Stimulated activated CD8-positive, alpha-beta memory T cell treated with anti-CD3 and anti-CD28 coated beads, Interleukin-12 subunit alpha, Interleukin-12 subunit beta, amount 100 ng/mL, for 24 hours (primary cell): ENCODE data around the gene CYP4F12.
"Not testable (repeated sequence)": the region's sequence is repeated elsewhere in the genome, so short reads cannot be mapped to it uniquely, and the experiment has no call there.

Experiments
- DNase-seq: peaks from one replicate; pipeline ENCODE4 v3.0.0-alpha.2; 2020; ENCODE audit errors: extremely low read depth

CYP4F12 gene

DNA sequence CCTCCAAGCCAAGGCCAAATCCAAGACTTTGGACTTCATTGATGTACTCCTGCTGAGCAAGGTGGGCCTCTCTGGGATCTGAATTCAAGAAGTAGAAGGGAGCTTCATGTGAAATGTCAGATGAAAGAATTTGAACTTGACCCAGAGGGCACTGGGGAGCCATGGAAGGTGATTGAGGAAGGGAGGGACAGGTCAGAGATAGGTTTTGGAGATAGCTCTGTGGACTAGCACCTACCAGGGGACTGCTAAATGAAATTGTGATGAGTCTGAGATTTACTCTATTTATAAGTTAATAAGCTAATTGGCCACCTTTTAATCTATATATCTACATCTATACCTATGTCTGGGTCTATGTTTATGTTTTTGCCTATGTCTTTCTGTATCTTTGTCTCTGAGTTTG, 22.8 kb upstream of the CYP4F12 start:
- not testable (repeated sequence) for DNase-seq

DNA sequence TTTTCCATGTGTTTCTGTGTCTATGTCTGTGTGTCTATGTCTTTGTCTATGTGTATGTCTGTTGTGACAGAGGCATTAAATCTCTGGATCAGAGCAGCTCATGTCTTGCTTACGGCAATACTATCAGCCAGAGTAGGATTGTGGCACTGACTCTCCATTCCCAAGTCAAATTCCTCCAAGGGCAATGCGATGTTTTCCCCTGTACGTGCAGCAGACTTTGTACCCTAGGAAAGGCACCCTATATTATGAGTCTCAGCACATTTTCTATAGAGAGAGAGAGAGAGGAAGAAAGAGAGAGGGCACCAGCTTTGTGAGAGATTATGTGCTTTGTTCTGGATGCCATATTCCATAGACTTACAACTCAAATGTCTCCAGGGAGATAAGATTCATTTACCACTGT, 21.1 kb upstream of the CYP4F12 start:
- no peak for DNase-seq

DNA sequence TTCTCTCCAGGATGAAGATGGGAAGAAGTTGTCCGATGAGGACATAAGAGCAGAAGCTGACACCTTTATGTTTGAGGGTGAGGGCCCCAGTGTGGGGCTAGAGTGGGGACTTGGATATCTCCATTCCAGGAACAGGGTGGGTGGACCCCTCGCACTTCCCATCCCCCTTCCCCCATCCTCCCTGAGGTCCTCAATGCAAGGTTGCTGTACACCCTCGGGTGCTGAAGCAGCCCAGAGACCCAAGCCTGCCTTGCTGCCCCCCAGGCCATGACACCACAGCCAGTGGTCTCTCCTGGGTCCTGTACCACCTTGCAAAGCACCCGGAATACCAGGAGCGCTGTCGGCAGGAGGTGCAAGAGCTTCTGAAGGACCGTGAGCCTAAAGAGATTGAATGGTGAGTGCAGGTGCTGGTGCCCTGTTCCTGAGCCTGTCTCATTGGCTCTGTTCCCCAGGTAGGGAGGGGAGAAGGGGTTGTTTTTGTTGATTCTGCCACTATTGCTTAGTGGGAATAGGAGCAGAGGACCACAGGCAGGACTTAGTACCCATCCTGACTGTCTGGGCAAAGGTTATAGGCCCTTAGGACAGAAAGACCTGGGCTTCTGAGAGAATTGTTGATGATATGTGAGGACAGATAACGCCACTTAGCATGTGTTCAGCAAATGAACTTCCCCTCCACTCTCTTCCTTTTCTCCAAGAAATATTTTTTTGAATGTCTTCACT, 20.2 kb upstream of the CYP4F12 start:
- no peak for DNase-seq

DNA sequence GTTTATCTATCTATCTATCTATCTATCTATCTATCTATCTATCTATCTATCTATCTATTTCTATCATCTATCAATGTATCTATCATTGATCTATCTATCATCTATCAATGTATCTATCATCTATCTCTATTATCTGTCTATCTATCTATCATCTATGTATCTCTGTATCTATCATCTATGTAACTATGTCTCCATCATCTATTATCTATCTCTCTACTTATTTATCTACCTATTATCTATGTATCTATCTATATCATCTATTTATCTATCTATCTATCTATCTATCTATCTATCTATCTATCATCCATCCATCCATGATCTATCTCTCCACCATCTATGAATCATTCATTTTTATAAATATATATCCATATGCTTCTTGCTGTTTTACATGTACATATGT, 16.4 kb upstream of the CYP4F12 start:
- no peak for DNase-seq

DNA sequence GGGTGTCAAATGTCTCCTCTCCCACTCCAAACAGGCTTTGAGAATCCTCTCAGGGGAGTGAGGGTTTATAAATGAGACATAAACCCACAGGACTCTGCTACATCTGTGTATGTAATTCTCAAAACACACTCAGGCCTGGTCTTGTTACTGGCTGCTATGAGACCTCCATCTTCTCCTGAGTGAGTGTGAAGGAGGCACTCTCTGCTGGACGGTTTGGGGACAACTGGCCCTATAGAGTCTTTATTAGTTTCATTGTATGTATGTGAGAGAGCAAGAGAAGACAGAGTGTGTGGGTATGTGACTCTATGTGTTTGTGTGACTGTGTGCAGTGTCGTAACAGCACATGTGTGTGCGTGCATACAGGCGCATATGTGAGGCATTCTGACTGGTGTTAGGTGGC, 9.6 kb upstream of the CYP4F12 start:
- DNase-seq: no peak

DNA sequence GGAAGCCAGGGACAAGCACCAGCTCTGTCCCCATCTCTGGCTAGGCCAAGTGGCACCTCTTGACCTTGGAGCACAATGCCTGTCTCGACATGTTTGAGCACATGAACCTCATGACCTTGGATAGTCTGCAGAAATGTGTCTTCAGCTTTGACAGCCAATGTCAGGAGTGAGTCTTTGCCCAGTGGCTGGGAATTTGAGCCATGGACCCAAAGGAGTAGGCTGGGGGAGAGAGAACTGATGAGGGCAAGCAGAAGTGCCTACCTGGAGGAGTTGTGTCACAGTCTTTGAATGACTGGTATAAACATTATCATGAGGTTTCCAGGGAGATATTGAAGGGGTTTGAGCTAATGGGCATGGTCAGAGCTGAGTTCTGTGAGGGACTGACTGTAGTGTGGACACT, 6.7 kb upstream of the CYP4F12 start:
- no peak for DNase-seq

DNA sequence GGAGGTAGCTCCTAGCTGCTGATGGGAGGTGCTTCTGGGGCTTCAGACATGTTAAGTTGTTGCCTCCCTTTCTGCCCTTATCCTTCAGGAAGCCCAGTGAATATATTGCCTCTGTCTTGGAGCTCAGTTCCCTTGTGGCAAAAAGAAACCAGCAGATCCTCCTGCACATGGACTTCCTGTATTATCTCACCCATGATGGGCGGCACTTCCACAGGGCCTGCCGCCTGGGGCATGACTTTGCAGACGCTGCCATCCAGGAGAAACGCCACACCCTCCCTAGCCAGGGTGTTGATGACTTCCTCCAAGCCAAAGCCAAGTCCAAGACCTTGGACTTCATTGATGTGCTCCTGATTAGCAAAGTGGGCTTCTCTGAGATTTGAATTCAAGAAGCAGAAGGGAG, 6.0 kb upstream of the CYP4F12 start:
- no peak for DNase-seq

DNA sequence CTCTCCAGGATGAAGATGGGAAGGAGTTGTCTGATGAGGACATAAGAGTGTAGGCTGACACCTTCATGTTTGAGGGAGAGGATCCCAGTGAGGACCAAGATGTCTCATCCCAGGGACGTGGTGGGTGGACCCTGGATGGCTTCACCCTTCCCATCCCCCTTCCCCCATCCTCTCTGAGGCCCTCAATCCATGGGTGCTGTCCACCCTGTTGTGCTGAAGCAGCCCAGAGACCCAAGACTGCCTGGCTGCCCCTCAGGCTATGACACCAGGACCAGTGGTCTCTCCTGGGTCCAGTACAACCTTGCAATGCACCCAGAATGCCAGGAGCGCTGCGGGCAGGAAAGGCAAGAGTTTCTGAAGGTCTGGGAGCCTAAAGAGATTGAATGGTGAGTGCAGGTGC, 3.4 kb upstream of the CYP4F12 start:
- DNase-seq: no peak

DNA sequence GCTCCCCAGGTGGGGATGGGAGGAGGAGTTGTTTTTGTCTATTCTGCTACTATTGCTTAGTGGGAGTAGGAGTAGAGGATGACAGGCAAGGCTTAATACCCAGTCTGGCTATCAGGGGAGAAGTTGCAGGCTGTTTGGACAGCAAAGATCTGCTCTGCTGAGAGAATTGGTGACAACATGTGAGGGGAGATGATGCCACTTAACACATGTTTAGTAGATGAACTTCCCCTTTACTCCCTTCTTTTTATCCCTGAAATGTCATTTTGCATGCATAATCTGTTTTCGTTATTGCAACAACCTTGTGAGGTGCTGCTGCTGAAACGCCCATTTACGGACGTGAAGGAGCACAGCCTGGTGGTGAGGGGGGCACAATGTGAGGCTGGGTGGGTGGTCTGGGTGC, 3.0 kb upstream of the CYP4F12 start:
- no peak for DNase-seq

DNA sequence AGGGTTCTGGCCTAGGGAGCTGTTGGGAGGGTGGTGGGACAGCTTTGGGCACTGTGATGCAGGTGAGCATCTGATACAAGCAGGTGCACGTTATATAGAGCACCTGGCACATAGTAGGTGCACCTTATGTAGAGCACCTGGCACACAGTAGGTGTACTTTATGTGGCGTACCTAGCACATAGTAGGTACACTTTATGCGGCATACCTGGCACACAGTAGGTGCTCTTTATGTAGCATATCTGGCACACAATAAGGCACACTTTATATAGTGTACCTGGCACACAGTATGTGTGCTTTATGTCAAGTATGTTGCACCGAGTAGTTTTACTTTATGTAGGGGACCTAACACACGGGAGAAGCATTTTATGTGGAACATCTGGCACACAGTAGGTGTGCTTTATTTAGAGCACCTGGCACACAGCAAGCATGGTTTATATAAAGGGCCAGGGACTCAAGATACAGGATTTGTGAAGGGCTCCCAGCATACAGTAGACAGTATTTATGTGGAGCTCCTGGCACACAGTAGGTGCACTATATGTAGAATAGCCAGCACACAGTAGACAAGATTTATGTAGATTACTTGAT, 1.6 kb upstream of the CYP4F12 start:
- no peak for DNase-seq

DNA sequence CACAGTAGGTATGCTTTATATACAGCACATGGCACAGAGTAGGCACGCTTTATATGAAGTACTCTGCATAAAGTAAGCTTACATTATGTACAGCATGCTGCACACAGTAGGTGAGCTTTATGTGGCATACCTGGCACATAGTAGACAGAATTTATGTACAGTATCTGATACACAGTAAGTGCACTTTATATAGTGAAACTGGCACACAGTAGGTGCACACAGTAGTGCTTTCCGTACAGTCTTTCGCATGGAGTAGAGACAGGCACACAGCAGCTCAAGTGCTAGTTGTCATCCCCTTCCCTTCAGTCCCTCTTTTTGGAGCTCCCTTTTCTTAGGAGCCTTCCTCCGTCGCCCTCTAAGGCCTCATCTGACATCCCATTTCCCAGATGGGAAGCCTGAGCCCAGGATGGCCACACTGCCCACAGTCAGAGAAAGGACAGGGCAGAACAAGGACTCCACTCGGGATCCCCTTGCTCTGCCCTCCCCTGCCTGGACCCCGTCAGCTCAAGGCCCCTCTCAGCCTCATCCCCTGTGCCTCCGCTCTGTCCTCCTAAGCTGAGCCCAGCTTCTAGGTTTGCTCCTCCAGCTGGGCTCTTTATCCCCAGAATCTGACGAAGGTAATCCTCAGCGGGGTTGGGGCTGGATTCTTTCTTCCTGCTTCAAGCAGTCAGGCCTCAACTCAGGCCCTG, 852 bp upstream of the CYP4F12 start:
- DNase-seq: no peak

DNA sequence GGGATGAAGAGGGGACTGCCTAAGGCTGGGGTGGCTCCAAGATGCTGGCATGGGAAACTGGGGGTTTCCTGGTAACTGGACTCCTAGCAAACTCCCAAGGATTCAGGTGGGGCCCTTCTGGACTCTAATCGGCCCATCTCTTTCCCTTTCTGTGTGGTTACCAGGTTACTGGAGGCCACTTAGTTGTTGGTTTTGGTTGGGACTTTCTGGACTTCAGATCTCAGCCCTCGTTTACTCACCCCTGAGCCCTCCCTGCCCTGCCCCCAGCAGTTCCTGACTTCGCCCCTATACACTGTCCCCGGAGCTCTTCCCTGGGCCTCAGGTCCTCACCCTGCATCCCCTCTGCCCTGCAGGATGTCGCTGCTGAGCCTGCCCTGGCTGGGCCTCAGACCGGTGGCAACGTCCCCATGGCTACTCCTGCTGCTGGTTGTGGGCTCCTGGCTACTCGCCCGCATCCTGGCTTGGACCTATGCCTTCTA, 328 bp downstream of the CYP4F12 start:
- DNase-seq: no peak

DNA sequence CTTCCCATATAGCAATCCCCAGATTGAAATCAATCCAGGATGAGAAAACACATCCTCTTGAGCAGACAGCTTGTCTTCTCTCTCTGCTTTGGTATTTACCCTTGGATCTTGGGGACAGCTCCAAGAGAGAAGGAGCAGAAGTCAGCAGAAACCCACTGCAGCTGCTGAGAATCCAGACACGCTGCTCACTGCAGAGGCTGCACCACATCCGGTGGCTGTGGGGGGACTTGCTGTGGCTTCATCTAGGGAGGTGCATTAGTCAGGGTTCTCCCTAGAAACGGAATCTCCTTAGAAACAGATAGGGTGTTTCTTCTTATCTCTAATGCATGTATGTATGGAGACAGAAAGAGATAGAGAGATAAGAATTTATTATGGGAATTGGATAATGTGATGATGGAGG, 2.7 kb downstream of the CYP4F12 start:
- DNase-seq: no peak

DNA sequence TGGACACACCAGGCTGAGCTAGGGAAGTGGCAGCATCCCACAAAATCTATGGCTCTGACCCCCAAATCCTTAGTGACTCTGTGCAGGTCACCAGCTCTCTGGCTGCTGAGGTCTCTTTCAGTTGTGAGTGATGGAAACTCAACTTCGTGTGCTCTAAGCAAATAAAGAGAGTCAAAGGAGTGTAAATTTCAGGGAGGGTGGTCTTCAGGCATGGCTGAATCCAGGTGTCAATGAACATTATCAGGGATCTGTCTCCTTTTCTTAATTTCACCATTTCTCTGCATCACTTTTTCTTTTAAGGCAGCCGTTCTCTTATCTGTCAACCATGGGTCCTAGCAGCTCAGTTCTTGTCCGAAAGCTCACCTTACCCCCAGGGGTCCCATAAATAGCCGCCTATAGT, 6.2 kb downstream of the CYP4F12 start:
- no peak for DNase-seq

DNA sequence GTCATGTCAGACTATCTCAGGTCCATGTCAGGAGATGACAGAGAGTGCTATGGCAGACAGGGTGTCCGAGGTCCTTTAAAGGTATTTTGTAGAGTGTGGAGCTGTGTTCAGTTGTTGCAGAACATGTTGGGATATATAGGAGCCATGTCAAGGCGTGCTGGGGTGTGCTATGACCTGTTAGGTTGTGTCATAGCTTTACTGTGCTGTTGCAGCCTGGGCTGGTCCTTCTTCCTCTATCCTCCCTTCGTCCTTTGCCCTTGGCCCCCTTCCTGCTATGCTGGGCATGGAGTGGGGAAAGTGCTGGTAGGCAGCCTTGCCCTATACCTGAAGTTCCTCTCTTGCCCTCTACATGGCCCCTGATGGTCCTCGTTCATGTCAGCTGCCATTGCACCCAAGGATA, 7.0 kb downstream of the CYP4F12 start:
- DNase-seq: not testable (repeated sequence)

DNA sequence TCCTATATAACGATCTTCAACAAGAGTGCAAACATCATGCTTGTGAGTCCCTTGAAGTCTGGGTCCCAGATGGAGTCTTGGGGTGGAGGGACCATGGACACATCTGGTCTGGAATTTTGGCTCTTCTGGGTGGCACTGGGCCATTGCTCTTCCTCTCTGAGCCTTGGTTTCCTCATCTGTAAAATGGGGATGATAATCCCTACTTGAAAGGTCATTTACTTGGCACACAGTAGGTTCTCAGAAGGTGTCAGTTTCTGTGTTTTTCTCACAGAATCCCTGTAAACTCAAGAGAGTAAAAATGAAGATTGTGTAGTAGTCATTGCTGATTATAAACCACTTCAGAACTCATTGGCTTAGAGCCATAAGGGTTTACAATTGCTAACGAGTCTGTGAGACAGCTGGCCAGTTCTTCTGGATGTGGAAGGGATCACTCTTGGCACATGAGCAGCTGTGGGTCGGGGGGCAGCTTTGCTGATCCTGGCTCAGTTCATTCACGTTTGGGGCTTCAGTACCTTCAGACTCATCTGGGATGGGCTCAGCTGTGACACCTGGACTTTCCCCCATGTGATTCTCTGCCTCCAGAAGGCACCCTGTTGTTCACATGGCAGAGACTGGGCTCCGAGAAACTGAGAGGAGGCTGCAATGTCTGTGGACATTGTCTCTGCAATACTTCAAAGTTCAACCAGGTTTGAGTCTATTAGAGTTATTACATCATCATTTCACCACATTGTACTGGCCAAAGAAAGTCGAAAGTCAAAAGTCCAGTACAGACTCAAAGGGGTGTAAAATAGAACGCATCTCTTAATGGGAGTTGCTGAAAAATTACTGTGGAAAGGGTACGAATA, 7.8 kb downstream of the CYP4F12 start:
- DNase-seq: no peak

DNA sequence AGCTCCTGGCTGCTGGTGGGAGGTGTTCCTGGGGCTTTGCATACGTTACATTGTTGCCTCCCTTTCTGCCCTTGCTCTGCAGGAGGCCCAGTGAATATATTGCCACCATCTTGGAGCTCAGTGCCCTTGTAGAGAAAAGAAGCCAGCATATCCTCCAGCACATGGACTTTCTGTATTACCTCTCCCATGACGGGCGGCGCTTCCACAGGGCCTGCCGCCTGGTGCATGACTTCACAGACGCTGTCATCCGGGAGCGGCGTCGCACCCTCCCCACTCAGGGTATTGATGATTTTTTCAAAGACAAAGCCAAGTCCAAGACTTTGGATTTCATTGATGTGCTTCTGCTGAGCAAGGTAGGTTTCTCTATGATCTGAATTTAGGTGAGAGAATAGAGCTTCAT, 10.5 kb downstream of the CYP4F12 start:
- no peak for DNase-seq

DNA sequence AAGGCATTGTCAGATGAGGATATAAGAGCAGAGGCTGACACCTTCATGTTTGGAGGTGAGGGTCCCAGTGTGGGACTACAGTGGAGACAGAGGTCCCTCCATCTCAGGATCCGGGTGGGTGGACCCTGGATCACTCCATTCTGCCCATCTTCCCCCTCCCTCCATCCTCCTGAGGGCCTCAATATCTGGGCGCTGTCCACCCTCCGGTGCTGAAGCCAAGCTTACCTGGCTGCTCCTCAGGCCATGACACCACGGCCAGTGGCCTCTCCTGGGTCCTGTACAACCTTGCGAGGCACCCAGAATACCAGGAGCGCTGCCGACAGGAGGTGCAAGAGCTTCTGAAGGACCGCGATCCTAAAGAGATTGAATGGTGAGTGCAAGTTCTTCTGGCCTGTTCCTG, 11.9 kb downstream of the CYP4F12 start:
- DNase-seq: no peak

DNA sequence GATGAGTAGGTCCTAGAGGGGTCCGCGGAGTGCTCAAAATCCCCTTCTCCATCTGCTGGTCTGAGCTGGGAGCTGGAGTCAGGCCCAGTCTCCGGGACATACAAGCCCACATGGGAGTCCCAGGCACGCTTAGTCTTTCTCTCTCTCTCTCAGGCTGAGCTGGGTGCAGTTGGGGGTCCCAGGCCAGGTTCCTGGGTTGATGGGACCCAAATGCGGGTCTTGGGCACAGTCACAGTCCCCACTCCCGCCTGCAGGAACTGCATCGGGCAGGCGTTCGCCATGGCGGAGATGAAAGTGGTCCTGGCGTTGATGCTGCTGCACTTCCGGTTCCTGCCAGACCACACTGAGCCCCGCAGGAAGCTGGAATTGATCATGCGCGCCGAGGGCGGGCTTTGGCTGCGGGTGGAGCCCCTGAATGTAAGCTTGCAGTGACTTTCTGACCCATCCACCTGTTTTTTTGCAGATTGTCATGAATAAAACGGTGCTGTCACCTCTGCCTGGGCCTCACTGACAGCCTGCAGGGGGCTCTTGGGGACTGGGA, 23.8 kb downstream of the CYP4F12 start:
- no peak for DNase-seq

DNA sequence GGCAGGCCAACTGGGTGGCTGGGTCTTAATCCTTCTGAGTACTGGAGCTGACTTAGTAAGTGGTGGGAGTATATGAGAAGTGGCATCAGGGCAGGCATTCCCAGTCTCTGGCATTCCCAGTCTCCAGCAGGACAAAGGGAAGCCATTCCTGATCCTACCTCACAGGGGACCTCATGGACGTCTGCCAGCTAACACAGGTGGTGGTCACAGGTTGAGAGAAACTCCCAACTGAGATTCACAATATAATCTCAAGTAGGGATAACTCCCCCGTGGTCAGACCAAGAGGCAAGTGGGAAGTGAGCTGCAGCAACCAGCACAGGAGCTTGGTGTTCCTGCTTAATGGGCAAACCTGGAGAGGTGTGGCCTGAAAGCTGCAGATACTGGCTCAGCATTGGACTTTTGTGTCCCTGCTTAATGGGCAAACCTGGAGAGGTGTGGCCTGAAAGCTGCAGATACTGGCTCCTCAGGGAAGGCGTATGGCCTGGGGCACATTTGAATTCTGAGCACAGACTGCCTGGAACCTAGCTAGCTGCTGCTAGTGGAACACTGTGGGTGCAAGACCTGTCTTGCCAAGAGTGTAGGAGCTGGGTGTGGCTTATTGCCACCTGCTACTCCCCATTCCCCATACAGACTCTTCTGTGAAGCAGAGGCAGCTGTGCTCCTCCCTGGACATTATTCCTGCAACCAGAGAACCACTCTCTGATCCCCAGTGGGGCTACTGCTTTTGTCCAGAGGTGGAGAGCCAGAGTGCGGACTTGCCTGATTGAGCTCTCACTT, 29.1 kb downstream of the CYP4F12 start:
- no peak for DNase-seq

DNA sequence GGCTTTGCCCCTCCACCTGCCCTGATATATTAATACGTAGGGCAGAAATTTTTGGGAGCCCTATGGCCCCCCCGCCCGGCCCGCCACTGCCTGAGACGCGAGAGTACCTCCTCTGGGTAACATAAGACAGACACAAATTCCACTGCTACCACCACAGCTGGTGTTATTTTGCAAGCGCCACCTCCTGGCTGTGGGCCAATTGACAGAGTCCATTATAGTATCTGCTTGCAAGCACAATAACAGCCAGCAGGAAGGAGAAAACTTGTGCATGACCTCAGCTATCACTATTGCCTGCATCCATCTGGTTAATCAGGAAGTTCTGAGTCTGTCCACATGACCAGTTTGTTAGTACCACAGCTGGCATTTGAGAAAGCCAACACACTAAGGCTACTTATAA, 29.6 kb downstream of the CYP4F12 start:
- no peak for DNase-seq
